HG03108 (cell line): Measurements from ENCODE around the gene SERP2.

ENCODE experiments used
- ATAC-seq: cut with Tn5 transposase; IDR thresholded peaks from one replicate; pipeline ENCODE4 v1.9.1; 2021; ENCODE audit warnings: moderate library complexity; ENCODE audit not compliant: unreplicated experiment

The SERP2 gene

GRCh38 chr13:44354884-44355283 is 18.7 kb upstream of the SERP2 start:
- ATAC-seq: no peak

DNA sequence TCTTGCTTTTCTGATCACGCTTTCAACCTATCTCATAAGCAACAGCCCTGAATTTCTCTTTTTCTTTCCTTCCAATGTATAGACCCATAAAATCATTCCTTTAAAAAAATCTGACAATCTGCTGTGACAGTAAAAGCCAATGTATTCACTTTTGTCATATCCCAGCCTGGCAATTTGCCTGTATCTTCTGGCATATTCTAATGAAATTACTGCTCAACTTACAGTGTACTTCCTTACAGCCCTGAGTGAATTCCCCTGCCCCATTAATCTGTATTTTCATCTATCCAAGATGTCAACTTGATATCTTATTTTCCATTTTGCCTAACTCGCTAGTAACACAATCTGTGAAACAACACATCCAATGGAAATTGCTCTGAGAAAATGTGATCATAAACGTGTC is 18.0 kb upstream of the SERP2 start:
- no peak for ATAC-seq

DNA sequence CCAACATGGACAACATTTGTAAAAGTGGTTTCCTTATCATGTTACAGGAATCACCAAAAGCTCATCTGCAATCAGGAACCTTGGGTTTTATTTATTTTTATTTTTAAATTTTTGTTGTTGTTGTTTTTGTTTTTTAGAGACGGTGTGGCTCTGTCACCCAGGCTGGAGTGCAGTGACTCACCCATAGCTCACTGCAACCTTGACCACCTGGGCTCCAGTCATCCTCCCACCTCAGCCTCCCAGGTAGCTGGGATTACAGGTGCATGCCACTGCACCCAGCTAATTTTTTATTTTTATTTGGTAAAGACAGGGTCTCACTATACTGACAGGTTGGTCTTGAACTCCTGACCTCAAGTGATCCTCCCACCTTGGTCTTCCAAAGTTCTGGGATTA is 13.6 kb upstream of the SERP2 start:
- no peak for ATAC-seq

DNA sequence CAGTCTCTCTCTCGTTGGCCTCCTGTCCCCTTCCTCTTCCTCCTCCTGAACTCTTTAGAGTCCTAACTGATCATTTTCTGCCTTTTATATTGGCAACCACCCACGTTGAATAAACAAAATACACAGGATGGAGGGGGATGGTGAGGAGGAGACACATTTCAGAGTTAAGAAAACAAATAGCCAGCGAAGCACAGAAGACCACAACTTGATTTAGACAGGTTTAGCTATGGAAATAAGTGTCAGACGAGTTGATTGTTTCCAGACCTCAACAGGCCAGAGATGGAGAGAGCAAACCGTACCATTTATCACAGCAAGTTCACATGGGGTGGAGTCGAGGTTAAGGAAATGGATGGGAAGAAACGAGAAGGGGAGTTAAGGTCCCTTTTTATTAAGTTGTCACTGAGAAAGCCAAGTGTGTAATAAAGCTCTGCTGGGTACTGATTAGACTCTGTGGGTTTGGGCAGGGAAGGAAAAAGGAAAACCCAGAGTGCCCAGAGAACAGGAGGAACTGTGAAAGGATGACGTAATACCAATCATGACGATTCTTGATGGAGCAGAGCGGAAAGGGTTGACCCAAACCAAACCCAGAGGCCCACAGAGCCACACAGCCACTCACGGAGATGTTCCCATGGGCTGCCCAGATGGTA is 11.1 kb upstream of the SERP2 start:
- ATAC-seq: no peak

- no peak for ATAC-seq
These were observed 9.8 kb upstream of the SERP2 start for GRCh38 chr13:44363631-44364344.

DNA sequence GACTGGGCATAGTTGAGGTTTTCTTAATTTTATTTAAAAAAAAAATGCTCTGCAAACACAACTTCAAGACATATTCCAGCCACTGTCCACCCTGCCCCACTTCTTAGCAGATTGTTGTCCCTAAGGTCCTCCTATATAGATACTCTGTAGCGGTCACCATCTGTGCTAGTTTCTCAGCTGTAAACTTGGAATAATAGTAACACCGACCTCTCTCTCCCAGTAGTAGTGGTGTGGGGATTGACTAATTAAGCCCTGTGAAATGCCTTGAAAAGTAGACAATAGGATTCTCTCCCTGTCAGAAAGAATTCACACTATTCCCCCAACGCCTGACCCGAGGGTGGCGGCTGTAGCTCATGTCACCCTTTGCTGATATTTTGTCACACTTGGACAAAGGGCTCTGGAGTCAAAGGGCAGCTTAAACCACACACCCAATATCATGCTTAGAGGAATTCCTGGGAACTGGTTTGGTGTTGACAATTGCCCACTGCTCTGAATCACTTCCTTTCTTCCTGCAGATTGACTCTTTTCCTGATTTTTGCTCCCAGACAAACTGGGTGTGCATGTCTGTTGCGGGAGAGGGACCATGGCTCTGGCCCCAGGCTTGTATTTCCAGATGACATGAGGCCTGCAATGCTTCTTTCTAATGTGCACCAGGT is 9.2 kb upstream of the SERP2 start:
- ATAC-seq: no peak

DNA sequence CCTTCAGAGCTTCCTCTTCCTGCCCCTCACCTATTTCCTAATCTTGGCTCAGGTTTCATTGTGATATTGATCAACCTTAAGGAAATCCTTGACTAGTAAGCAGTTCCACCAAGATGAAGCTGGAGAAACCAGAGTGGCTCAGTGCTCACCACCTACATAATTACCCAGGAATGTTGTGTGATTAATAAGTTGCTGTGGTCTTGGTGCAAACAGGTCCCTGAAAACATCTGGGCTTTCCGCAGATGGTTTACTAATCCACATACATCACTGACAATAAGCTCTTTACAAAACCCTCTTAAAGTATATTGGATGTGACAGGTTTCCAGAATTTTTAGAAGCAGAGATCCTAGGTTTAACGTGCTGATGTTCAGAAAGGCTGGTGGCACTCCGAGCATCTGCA is 8.6 kb upstream of the SERP2 start:
- ATAC-seq: no peak

DNA sequence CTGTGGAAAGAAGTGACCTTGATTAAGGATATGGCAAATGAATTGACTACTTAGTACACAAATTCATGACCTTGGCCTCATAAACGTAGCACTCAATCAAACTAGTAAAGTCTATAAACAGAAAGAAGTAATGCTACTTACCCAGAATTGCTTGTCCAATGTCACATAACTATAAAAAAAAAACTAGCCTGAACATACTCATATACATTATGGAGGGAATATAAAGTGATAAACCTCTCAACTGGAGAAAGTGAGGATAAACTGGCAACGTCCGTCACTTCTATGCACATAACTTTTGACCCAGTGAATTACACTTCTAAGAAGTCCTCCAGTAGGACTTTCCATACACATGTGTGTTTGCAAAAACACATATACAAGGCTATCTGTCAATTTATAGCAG is 7.7 kb upstream of the SERP2 start:
- no peak for ATAC-seq

- no peak for ATAC-seq
These were observed 5.5 kb upstream of the SERP2 start for GRCh38 chr13:44368062-44368591.

DNA sequence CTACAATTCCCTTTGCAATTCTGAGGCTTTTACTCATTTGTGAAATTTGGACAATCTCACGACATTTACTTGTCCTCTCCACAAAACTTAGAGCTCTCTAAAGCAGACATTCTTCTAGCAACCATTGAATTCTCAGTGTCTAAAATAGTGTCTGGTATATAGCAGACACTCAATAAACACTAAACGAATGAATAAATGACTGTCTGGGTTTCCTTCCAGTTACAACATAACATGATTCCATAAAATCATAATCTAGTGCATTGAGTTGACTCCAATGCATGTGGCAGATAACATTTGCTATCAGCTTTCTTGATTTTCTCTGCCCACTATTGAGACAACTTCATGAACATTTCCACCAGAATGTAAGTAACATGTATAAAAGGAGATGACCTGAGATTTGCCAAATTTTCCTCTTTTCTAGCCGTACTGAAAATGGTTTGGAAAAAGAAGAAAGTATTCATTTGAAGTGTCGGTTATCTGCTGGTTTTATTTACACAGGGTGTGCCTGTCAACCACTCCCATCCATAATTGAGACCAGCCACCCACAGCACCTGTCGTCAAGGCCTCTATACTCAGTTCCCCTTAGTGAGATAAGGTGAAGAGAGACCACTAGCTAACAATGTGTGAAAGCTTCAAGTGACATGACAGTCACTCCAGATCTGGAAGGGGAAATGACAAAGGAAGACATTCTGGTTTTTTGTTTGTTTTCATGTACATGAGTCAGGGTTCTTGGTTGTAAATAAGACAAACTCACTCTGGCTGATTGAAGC is 4.8 kb upstream of the SERP2 start:
- ATAC-seq: no peak

DNA sequence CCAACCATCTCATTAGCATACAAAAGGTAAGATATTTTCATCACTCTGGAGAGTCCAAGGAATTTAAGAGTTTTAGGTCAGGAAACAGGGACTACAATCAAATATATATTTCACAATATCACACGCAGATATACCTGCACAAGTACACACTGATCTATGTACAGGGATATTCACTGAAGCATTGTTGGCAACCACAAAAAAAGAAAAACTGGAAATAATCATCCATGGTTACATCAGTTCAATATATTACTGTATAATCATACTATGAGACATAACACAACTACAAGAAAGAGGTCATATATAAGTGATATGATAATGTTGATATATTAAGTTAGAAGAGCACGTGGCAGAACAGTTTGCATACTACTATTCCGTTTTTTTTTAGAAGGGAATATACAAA is 2.2 kb upstream of the SERP2 start:
- no peak for ATAC-seq

- ATAC-seq: no peak
These were observed 400 bp upstream of the SERP2 start for GRCh38 chr13:44373247-44373600.

DNA sequence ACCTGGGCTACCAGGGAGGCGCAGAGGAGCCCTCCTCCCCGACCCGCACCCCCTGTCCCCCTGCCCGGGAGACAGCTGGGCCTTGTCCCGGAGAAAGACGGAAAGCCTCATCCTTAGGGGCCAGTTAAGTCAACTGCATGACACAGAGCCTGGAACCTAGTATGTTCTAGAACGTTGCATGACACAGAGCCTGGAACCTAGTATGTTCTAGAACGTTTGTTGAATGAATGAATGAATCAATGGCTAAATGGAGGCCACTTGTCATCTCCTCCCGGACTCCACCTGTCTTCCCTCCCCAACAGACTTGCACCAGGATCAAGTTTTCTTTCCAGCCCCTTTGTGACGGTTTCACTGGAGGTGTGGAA is 706 bp downstream of the SERP2 start:
- ATAC-seq: no peak

DNA sequence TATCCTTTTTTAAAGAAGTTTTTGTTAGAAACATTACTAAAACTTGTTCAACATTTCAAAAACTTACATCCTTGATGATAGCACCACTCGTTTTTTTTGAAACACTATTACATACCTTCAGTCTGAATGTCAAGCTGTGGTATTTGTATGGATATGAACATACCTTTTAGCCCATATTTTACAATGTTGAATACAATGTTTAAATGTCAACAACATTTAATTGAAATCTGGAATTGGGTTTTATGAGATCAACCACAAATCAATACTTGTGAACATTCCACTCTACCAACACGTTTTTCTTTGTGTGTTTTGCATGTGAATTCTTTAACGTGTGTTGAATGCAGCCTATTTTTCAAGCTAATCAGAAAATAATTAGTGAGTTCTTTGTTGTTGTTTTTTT is 4.7 kb downstream of the SERP2 start:
- no peak for ATAC-seq

DNA sequence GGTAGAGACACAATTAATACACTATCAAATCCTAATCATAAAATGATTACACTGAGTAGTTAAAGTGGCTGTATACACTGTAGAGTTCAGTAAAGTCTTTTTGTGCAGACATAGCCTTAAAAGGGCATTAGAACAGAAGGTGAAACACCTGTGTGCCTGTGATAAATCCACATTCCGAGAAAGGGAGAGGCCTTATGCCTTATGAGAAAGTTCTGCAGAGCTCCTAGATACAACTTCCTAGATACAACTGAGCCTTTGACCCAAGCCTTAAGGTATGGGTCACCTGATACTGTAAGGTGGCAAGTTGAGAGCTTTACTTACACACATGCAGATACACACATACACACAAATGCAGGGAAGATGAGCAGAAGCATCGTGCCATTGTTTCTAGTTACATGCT is 6.3 kb downstream of the SERP2 start:
- no peak for ATAC-seq

GRCh38 chr13:44380404-44381165 is 7.0 kb downstream of the SERP2 start:
- no peak for ATAC-seq

DNA sequence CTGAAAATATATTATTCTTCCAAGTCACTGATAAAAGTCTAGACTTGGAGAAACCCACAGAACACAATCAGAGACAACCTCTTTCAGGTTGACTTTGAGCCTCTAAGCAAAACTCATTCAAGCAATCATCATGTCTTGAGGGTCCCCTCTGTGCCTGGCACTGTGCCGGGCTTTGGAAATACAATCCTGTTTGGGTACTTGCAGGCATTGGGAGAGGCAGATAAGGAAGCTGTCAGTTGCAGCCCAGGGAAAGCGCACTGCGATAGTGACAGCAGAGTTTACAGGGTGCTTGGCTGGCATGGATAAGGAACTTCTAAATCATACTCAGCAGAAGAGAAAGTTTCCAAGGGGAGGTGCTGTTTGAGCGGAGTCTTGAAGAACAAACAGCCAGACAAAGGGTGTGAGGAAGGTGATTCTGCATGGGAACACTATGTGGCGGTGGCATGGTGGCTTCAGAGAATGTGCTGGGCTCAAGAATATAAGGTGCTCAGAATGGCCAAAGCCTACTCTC is 9.1 kb downstream of the SERP2 start:
- no peak for ATAC-seq

DNA sequence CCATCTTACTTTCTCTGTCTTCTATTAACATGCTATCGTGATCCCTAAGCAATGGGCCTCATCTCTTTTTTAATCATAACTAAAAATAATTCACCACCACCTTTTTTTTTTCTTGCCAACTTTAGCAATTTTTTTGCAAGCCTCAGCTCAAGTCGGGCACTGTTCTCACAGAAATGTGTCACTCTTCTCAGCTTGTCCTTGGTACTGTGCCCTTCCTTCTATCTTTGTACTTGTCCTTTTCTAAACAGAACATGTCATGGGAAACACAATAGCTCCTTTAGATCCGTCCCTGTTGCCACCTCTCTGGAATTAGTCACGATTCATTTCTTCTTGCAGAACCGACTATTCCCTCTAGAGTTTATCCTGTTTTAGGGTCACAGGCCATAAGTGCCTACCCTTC is 10.3 kb downstream of the SERP2 start:
- no peak for ATAC-seq

DNA sequence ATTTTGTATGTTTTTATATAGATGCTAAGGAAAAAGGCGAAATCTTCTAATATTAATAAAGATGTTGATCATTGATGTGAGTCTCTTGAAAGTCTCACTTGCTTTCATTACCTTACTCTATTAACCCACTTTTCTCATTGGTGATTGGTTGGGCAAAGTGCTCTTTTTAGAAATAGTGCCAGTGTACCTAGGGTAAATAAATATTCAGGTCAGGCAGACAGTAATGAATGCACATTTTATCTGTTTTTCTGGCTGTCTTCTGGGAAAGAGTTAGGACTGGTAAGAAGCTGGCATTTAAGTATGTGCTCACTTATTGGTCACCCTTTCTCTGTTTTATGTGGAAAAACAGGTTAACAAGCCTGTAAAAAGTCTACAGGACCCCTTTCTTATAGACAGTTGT is 11.2 kb downstream of the SERP2 start:
- ATAC-seq: no peak

- ATAC-seq: no peak
These were observed 11.8 kb downstream of the SERP2 start for GRCh38 chr13:44385401-44385800.

GRCh38 chr13:44385847-44386246 is 12.2 kb downstream of the SERP2 start:
- ATAC-seq: no peak
